ENCODE results near the gene RFX8. TPM values are rescaled to one million over a fixed set of nuclear protein-coding genes. Genes with fewer than 3 reads are reported as not detected.
"Not testable (repeated sequence)": the region's sequence is repeated elsewhere in the genome, so short reads cannot be mapped to it uniquely, and the experiment has no call there.

The RFX8 gene
- total RNA-seq: under 1 TPM; 0.45 to 0.48 TPM

DNA sequence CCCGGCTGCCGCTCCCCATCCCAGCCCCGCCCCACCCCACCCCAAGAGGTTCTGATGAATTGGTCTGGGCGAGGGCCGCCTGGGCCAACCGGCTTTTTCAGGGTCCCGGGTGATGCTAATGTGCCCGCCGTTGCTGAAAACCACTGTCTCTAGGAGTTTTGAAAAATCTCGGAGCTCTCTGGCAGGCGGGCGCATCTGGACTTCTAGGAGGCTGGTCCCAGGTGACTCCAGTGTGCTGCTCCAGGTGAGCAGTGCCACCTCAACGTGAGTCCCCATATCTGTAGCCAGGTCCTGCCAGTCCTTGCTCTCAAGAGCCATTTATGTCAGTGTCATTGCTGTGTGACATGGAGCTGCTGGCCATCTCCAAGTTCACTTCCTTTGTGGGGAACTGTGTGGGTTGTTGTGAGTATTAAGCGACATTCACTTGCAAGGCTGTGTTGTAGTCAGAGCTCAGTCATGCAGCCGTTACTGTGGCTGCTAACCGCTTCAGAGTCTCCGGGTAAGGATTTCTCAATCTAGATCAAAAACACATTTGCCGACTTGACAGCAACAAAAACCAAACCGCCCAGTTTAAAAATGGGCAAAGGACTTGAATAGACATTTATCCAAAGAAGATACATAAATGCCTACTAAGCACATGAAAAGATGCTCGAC is at the start of gene RFX8:
Gene RFX8 (minus strand): TSS at position 382 of the 654 bp plus-strand sequence. CDS start 8,264 bp downstream, outside the sequence.
- peak within 1 kb of the TSS; percentile 69 for H3K4me3 Mint-ChIP-seq
- no peaks in the 10 kb centered on the region for H3K27me3 Mint-ChIP-seq
- no peaks in the 10 kb centered on the region for H3K36me3 Mint-ChIP-seq (ENCODE audit: low read depth)
- peak; percentile 96 for ATAC-seq (replicated peaks)
- no peaks in the 10 kb centered on the region for H3K9me3 Mint-ChIP-seq
- peaks cover 4% of the 10 kb centered on the region for H3K4me1 Mint-ChIP-seq
- peak within 1 kb of the TSS; percentile 68 for H3K27ac Mint-ChIP-seq

DNA sequence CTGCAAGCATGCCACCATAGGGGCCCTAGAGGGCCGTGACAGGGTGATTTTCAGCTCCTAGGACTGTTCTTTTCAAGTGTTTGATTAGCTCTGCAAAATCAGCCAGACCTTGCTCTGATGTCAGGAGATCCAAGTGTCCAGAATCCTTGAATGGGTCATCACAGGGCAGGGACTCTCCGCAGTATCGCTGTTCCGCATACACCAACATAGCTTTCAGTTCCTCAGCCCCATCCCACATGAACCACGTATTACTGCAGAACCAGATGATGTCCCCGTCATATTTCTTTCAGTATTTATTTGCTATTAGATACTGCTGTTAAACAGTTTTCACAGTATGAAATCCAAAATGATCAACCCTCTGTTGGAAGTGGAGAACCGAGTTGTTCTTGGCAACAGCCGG is 46.6 kb upstream of the RFX8 start:
- peaks cover 4% of the 10 kb centered on the region for H3K9me3 Mint-ChIP-seq
- peaks cover 14% of the 10 kb centered on the region for H3K4me1 Mint-ChIP-seq
- H3K27ac Mint-ChIP-seq: no peak overlapping the region
- H3K27me3 Mint-ChIP-seq: no peaks in the 10 kb centered on the region
- no peak for ATAC-seq (replicated peaks)
- H3K4me3 Mint-ChIP-seq: no peak overlapping the region
- H3K36me3 Mint-ChIP-seq (ENCODE audit: low read depth): no peaks in the 10 kb centered on the region

DNA sequence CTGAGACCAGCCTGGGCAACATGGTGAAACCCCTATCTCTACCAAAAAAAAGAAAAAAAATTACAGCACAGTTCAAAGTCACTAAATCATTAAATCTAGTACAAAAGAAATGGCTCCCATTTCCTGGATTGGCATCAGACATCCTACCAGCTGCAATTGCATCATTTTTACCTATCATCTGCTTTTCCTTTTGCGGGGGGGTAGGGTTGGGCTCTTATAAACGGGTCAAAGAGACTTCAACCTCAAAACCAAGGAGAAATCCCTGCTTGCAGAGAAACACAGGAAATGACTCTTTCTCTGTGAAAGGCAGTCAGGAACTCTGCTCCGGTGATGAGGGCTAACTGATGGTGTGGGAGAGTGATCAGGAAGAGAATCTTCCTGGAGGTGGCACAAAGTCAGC is 45.3 kb upstream of the RFX8 start:
- peaks cover 14% of the 10 kb centered on the region for H3K4me1 Mint-ChIP-seq
- peaks cover 4% of the 10 kb centered on the region for H3K9me3 Mint-ChIP-seq
- H3K36me3 Mint-ChIP-seq (ENCODE audit: low read depth): no peaks in the 10 kb centered on the region
- no peak overlapping the region for H3K4me3 Mint-ChIP-seq
- H3K27ac Mint-ChIP-seq: no peak overlapping the region
- no peak for ATAC-seq (replicated peaks)
- H3K27me3 Mint-ChIP-seq: no peaks in the 10 kb centered on the region

DNA sequence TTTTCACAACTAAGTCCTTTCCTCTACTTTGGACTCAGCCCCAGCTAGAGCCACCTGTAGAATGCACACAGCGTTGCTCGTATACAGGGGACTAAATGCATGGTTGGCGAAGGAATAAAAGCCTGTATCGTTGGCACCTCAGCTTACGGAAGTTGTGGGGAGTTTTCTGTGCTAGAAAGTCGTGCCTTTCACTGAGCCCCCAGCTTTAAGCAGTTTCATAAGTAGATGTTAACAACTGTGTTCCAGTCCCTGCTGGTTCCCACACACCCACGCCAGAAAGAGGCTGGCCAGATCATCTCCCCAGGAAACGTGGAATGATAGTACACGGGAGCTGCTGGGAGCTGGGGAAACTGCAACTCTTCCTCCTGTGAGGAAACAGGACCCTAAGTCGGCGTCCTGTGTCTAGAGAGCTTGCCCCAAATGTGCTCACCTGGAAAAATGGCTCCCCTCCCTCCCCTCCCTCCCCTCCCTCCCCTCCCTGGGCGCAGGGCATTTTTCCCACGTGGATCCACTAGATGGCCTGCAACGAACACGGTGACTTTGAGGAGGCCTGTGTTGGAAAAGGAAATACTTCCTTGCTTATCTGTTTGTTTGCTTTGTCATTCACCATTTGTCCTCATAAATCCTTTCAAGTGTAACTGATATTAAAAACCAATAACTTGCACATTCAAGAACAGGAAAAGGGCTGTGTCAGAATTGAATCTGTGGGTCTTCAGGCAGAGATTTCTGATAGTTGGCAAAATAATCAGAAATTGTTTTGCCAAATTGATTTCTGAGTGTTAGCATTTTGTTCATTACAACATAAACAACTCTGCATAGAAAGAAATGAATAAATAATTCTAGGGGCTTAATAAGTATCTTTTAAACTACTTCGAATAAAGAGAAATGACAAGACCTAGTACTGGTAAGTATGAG is 43.9 kb upstream of the RFX8 start:
- Mint-ChIP-seq H3K4me1 (peaks cover 14% of the 10 kb centered on the region), H3K27ac (no peak overlapping the region), H3K9me3 (peaks cover 4% of the 10 kb centered on the region), H3K27me3 (no peaks in the 10 kb centered on the region), H3K4me3 (no peak overlapping the region), H3K36me3 (ENCODE audit: low read depth) (no peaks in the 10 kb centered on the region)
- ATAC-seq (replicated peaks): no peak

DNA sequence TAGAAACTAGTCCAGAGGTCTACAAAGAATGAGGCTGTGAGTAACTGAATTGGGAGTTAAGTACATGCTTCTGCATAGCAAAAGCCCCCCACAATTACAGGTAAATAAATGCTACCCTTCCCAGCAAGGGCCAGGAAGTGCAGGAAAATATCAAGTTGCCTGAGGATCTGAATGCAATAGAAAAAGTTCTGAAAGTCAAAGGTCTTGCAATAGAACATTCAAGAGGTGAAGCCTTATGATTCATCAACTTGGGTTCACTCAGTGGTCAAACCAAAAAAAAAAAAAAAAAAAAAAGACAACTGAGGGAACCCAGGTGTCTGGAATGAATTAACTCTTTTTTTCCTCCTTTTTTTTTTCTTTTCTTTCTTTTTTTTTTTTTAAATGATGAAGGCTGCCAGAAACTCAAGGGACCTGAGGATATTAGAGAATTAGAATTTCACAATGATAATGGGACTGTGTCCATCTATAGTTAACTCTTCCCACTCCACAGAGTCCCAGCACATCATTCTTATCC is 42.9 kb upstream of the RFX8 start:
- Mint-ChIP-seq H3K36me3 (ENCODE audit: low read depth) (no peaks in the 10 kb centered on the region), H3K27me3 (no peaks in the 10 kb centered on the region), H3K4me3 (peak overlapping the region; percentile 3), H3K9me3 (peaks cover 4% of the 10 kb centered on the region), H3K27ac (peak overlapping the region; percentile 20), H3K4me1 (peaks cover 14% of the 10 kb centered on the region)
- ATAC-seq (replicated peaks): peak; percentile 47

DNA sequence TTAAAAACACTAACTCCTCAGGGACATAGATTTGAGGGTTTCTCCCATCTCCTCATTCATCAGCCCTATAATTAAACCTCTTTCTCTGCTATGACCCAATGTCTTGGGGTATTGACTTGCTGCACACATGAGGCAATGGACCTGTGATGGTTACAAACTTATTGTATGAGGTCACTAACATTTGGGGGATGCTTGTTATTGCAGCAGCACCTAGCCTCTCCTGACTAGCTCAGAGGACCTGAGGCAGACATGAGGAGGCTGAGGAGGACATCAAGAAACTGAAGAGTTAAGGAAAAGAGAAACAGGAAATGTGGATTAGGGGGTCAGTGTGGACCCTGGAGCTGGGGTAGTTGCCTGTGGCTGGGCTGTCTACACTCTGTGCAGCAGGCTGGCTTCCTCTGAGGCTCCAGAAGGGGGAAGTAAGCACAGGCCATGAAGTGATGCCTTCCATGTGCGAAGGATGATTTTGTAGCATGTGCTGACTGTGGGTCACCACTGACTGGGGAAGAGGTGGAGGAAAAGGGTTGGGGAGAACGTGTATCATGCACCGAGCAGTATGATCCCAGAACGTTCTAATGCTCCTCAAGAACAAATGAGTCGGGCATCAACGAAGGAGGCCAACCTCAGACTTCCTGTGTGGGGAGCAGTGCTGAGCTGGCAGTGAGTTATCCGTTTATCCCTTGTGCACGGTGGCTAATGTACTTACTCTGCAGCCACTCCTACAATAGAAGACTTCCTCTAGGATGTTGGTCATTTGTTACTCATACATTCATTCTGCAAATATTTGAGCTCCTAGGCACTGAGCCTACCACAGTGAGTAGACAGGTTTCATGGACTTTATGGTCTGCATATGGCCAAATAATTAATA is 42.1 kb upstream of the RFX8 start:
- ATAC-seq (replicated peaks): peak; percentile 98
- H3K4me3 Mint-ChIP-seq: peak overlapping the region; percentile 3
- peaks cover 14% of the 10 kb centered on the region for H3K4me1 Mint-ChIP-seq
- H3K27me3 Mint-ChIP-seq: no peaks in the 10 kb centered on the region
- peaks cover 4% of the 10 kb centered on the region for H3K9me3 Mint-ChIP-seq
- H3K27ac Mint-ChIP-seq: peak overlapping the region; percentile 20
- no peaks in the 10 kb centered on the region for H3K36me3 Mint-ChIP-seq (ENCODE audit: low read depth)

DNA sequence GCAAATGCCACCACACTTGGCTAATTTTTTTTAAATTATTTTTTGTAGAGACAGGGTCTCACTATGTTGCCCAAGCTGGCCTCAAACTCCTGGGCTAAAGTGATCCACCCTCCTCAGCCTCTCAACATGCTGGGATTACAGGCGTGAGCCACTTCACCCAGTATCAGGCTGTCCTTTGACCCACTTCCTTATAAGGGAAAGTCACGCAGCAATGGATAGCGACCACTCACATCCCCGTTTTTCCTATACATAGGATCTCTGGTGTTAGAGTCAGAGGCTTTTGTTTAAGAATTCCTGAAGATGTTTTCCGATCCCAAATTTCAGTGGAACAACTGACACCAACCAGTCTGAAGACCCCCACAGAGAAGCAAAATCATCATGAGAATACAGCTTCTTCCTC is 41.4 kb upstream of the RFX8 start:
- H3K4me1 Mint-ChIP-seq: peaks cover 14% of the 10 kb centered on the region
- ATAC-seq (replicated peaks): no peak
- no peak overlapping the region for H3K4me3 Mint-ChIP-seq
- peak overlapping the region; percentile 20 for H3K27ac Mint-ChIP-seq
- no peaks in the 10 kb centered on the region for H3K36me3 Mint-ChIP-seq (ENCODE audit: low read depth)
- H3K9me3 Mint-ChIP-seq: peaks cover 4% of the 10 kb centered on the region
- H3K27me3 Mint-ChIP-seq: no peaks in the 10 kb centered on the region

DNA sequence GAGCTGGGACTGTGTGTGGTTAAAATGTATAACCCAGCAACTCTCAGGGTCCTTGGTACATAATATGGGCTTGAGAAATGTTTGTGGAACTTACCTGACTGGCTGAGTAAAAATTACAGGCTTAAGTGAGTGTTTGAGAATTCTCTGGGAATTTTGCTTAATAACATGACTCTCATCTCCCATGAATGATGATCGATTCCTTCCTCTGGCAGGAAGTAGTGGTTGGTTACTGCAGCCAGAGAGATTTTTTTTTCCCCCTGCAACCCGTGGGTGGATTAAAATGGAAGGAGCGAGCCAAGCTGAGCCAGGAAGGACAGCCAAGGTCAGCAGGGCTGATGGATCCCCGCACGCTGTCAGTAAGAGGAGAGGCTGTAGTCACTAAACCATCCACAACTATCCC is 40.6 kb upstream of the RFX8 start:
- Mint-ChIP-seq H3K4me3 (no peak overlapping the region), H3K27me3 (no peaks in the 10 kb centered on the region), H3K36me3 (ENCODE audit: low read depth) (no peaks in the 10 kb centered on the region), H3K4me1 (peaks cover 14% of the 10 kb centered on the region), H3K9me3 (peaks cover 4% of the 10 kb centered on the region), H3K27ac (no peak overlapping the region)
- ATAC-seq (replicated peaks): no peak

DNA sequence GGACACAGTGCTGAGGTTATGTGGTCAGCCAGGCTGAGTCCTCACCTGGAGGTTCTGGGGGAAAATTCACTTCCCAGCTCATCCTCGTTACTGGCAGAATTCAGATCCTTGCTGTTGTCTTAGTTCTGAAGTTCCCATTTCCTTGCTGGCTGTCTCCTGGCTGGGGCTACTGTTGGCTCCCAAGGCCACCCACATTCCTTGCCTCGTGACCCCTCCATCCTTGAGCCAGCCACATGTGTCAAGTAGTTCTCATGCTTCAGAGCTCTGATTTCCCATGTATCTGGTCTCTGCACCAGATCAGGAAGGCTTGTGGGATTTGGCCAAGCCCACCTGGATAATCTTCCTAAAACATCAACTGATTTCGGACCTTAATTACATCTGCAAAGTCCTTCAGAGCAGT is 38.1 kb upstream of the RFX8 start:
- H3K9me3 Mint-ChIP-seq: peaks cover 4% of the 10 kb centered on the region
- H3K27me3 Mint-ChIP-seq: no peaks in the 10 kb centered on the region
- H3K36me3 Mint-ChIP-seq (ENCODE audit: low read depth): no peaks in the 10 kb centered on the region
- H3K4me1 Mint-ChIP-seq: peaks cover 14% of the 10 kb centered on the region
- H3K27ac Mint-ChIP-seq: no peak overlapping the region
- ATAC-seq (replicated peaks): no peak
- no peak overlapping the region for H3K4me3 Mint-ChIP-seq

DNA sequence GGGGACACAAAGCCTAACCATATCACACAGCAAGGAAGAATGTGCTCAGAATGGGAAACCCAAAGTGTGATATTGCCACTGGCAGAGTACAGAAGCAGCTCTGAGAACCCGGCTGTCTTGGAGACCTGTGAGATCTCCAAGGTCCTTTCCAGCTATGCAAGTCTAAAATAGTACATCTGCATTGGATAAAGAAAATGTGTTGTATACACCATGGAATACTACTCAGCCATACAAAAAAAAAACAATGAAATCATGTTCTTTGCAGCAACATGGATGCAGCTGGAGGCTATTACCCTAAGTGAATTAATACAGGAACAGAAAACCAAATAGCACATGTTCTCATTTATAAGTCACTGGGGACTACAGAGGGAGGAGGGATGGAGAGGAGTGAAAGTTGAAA is 36.5 kb upstream of the RFX8 start:
- H3K27me3 Mint-ChIP-seq: no peaks in the 10 kb centered on the region
- no peaks in the 10 kb centered on the region for H3K36me3 Mint-ChIP-seq (ENCODE audit: low read depth)
- no peaks in the 10 kb centered on the region for H3K4me1 Mint-ChIP-seq
- no peak overlapping the region for H3K27ac Mint-ChIP-seq
- H3K9me3 Mint-ChIP-seq: no peaks in the 10 kb centered on the region
- no peak for ATAC-seq (replicated peaks)
- H3K4me3 Mint-ChIP-seq: no peak overlapping the region

DNA sequence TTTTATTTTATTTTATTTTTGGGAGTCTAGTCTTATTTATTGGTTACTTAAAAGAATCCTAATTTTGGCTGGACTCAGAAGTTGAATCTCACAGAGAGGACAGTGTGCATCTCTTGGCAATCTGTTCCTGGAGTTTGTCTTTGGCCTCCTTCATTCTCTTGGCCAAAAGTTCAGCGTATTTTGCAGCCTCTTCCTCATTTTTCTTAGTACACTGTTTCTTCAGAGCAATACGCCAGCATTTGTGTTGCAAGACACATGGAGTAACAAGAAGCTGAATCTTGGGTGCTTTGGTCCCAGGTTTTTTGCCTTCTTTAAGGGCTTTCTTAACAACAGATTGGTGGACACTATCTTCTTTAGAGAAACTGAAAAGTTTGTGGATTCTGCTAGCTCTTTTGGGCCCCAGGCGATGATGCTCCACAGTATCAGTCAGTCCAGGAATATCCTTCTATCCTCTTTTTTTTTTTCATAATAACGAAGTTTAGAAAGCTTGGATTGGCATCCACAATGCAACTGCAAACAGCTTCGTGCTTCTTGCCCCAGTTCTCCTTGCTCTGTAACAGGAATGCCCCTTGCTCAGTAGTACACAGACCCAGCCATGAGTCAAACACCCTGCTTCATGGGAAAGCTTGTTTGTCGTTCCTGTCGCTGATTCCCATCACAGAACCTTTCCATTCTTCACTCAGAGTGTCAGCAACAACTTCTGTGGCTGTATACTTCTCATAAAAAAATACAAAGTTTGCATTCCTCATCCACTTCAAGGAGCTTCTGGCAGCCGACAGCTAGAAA is 34.8 kb upstream of the RFX8 start:
- Mint-ChIP-seq H3K4me3 (no peak overlapping the region), H3K9me3 (no peaks in the 10 kb centered on the region), H3K4me1 (no peaks in the 10 kb centered on the region), H3K27me3 (no peaks in the 10 kb centered on the region), H3K36me3 (ENCODE audit: low read depth) (no peaks in the 10 kb centered on the region), H3K27ac (no peak overlapping the region)
- ATAC-seq (replicated peaks): no peak

DNA sequence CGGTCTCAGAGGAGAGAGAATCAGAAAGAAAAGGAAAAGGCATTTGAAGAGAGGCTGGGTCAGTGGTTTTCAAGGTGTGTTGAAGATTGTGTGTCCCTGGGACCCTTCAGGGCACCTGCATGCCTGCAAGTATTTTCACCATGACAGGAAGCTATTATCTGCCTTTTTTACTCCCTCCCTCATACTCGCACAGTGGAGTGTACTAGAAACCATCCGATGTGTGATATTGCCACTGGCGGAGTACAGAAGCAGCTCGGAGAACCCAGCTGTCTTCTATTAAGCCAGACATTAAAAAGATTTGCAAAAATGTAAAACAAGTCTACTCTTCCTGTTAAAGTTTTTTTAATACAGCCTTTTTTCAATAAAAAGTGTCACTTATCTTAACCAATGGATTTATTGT is 33.7 kb upstream of the RFX8 start:
- H3K4me3 Mint-ChIP-seq: no peak overlapping the region

DNA sequence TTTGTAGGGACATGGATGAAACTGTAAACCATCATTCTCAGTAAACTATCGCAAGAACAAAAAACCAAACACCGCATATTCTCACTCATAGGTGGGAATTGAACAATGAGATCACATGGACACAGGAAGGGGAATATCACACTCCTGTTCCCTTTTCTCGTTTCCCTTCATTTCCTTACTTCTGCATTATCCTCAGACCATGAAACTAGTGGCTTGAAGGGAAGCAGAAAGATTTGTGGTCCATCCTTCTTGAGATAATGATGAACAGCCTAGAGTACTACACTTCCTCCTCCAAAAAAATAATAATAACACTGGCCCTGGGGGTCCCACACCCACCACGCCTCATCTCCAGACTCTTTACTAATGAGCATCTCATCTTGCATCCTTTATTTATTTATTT is 30.4 kb upstream of the RFX8 start:
- not testable (repeated sequence) for H3K27me3 Mint-ChIP-seq; H3K36me3 Mint-ChIP-seq (ENCODE audit: low read depth); H3K27ac Mint-ChIP-seq; ATAC-seq (replicated peaks); H3K9me3 Mint-ChIP-seq; H3K4me3 Mint-ChIP-seq
- peaks cover 11% of the 10 kb centered on the region for H3K4me1 Mint-ChIP-seq

More for the DNA sequence above, 33.7 kb upstream of the RFX8 start:
- no peaks in the 10 kb centered on the region for H3K27me3 Mint-ChIP-seq
- H3K9me3 Mint-ChIP-seq: no peaks in the 10 kb centered on the region
- H3K4me1 Mint-ChIP-seq: no peaks in the 10 kb centered on the region
- no peaks in the 10 kb centered on the region for H3K36me3 Mint-ChIP-seq (ENCODE audit: low read depth)
- no peak overlapping the region for H3K27ac Mint-ChIP-seq
- no peak for ATAC-seq (replicated peaks)

DNA sequence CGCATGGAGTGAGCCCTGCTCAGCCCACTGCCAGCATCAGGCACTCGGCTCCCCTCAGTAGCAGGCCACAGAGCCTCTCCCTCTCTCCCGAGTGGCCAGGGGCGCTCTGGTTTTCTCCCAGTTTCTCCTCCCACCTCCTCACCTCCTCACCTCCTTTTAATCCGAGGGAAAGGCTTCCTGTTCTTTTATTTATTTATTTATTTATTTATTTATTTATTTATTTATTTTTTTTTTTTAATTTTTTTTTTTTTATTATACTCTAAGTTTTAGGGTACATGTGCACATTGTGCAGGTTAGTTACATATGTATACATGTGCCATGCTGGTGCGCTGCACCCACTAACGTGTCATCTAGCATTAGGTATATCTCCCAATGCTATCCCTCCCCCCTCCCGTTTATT is 29.8 kb upstream of the RFX8 start:
- H3K27me3 Mint-ChIP-seq; H3K9me3 Mint-ChIP-seq; H3K27ac Mint-ChIP-seq; ATAC-seq (replicated peaks); H3K4me3 Mint-ChIP-seq; H3K36me3 Mint-ChIP-seq (ENCODE audit: low read depth): not testable (repeated sequence)
- peaks cover 11% of the 10 kb centered on the region for H3K4me1 Mint-ChIP-seq
